Bone marrow (tissue), 2 donors: ENCODE data around the gene PCDHA8.
"Not testable (repeated sequence)": the region's sequence is repeated elsewhere in the genome, so short reads cannot be mapped to it uniquely, and the experiment has no call there.

ENCODE experiments used
- DNase-seq, 2 donors: peaks; one replicate each; lab custom pipeline; 2025; lab: John Stamatoyannopoulos, UW

Gene PCDHA8

DNA sequence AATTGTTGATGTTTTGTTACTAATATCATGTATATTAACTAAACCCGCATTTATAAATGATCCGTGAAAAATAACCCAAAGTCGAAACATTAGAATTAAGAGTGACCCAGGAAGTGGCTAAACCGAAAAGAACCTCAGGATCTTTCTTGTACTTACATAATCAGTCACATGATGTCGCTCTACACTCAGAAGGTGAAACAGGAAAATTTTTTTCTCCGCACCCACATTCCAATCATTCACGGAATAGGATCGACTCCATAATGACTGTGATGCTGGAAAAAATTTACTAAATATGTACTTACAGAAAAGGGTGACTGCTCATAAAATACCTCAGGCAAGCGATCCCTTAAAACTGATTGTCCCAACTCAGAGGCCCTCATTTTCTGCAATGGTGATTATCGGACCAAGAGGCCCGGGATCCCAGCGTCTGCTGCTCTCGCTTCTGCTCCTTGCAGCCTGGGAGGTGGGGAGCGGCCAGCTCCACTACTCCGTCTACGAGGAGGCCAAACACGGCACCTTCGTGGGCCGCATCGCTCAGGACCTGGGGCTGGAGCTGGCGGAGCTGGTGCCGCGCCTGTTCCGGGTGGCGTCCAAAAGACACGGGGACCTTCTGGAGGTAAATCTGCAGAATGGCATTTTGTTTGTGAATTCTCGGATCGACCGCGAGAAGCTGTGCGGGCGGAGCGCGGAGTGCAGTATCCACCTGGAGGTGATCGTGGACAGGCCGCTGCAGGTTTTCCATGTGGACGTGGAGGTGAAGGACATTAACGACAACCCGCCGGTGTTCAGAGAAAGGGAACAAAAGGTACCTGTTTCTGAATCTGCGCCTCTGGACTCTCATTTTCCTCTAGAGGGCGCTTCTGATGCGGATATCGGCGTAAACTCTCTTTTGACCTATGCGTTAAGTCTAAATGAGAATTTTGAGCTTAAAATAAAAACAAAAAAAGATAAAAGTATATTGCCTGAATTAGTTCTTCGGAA lies 34.4 kb downstream of the PCDHA8 start, which contains the start of gene PCDHA12:
PCDHA12 (plus strand) TSS at position 224 of the 981 bp plus-strand sequence; CDS start at position 389, 165 bp downstream.
- DNase-seq, result no peak

DNA sequence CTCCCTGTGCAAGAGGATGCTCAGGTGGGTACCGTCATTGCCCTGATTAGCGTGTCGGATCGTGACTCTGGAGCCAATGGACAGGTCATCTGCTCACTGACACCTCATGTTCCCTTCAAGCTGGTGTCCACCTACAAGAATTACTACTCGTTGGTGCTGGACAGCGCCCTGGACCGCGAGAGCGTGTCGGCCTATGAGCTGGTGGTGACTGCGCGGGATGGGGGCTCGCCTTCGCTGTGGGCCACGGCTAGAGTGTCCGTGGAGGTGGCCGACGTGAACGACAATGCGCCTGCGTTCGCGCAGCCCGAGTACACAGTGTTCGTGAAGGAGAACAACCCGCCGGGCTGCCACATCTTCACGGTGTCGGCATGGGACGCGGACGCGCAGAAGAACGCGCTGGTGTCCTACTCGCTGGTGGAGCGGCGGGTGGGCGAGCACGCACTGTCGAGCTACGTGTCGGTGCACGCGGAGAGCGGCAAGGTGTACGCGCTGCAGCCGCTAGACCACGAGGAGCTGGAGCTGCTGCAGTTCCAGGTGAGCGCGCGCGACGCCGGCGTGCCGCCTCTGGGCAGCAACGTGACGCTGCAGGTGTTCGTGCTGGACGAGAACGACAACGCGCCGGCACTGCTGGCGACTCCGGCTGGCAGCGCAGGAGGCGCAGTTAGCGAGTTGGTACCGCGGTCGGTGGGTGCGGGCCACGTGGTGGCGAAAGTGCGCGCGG lies 35.7 kb downstream of the PCDHA8 start:
- not testable (repeated sequence) for DNase-seq

DNA sequence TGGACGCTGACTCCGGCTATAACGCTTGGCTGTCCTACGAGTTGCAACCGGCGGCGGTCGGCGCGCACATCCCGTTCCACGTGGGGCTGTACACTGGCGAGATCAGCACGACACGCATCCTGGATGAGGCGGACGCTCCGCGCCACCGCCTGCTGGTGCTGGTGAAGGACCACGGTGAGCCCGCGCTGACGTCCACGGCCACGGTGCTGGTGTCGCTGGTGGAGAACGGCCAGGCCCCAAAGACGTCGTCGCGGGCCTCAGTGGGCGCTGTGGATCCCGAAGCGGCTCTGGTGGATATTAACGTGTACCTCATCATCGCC lies 36.2 kb downstream of the PCDHA8 start:
- DNase-seq, result no peak

DNA sequence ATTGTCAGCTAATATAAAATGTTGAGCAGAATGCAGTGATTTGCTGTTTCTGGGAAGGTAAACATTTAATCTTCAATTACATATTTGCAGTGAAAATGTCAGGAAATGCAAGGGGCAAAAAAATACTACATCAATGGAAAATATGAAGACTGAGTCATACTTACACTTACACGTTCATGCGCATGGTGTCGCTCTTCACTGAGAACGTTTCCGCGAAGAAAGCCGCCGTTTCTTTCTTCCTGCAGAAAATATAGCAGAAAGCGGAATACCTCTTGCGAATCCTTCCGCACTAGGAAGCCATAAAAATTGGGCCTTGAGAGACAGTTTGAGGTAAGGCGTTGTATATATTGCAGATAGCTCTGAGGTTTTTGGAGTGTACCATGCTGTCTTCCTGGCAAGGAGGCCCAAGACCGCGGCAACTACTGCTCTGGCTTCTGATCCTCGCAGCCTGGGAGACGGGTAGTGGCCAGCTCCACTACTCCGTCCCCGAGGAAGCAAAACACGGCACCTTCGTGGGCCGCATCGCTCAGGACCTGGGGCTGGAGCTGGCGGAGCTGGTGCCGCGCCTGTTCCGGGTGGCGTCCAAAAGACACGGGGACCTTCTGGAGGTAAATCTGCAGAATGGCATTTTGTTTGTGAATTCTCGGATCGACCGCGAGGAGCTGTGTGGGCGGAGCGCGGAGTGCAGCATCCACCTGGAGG lies 41.1 kb downstream of the PCDHA8 start, which contains the start of gene PCDHA13:
PCDHA13 (plus strand) TSS at position 236 of the 702 bp plus-strand sequence; CDS start at position 381, 145 bp downstream.
- no peak for DNase-seq

DNA sequence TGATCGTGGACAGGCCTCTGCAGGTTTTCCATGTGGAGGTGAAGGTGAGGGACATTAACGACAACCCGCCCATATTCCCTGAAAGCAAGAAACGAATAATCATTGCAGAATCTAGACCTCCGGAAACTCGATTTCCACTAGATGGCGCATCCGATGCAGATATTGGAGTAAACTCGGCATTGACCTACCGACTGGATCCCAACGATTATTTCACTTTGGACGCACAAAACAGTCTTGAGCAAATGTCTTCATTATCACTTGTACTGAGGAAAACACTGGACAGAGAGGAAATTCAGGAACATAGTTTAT lies 41.6 kb downstream of the PCDHA8 start:
- no peak for DNase-seq

DNA sequence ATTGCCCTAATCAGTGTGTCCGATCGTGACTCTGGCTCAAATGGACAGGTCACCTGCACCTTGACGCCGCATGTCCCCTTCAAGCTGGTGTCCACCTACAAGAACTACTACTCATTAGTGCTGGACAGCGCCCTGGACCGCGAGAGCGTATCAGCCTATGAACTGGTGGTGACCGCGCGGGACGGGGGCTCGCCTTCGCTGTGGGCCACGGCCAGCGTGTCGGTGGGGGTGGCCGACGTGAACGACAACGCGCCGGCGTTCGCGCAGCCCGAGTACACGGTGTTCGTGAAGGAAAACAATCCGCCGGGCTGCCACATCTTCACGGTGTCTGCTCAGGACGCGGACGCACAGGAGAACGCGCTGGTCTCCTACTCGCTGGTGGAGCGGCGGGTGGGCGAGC lies 42.4 kb downstream of the PCDHA8 start:
- no peak for DNase-seq

DNA sequence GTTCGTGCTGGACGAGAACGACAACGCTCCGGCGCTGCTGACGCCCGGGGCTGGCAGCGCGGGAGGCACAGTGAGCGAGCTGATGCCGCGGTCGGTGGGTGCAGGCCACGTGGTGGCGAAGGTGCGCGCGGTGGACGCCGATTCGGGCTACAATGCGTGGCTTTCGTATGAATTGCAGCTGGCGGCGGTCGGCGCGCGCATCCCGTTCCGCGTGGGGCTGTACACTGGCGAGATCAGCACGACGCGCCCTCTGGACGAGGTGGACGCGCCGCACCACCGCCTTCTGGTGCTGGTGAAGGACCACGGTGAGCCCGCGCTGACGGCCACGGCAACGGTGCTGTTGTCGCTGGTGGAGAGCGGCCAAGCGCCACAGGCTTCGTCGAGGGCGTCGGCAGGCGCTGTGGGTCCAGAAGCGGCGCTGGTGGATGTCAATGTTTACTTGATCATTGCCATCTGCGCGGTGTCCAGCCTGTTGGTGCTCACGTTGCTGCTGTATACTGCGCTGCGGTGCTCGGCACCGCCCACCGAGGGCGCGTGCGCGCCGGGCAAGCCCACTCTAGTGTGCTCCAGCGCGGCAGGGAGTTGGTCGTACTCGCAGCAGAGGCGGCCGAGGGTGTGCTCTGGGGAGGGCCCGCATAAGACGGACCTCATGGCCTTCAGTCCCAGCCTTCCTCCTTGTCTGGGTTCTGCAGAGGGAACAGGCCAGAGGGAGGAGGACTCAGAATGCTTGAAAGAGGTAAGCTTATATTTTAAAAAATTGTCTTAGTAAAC lies 43.1 kb downstream of the PCDHA8 start:
- DNase-seq, result no peak
